ENCODE data around the gene BTN1A1.

DNA sequence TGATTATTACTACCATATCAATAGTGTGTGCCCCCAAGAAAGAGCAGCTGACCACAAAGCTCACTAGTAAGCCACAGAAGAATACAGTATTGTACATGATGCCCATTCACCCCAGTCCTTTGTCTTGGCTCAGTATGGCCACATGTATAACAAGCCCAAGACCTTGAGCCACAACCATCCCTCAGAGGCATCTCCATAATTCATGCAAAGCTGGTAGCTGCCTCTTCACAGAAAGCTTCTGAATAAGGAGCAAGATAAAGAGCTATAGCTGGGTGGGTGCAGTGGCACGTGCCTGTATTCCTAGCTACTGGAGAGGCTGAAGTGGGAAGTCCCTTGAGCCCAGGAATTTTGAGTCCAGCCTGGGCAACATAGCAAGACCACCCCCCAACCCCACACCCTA is 4.8 kb upstream of the BTN1A1 start:
- TF ChIP-seq, protein P1, sequence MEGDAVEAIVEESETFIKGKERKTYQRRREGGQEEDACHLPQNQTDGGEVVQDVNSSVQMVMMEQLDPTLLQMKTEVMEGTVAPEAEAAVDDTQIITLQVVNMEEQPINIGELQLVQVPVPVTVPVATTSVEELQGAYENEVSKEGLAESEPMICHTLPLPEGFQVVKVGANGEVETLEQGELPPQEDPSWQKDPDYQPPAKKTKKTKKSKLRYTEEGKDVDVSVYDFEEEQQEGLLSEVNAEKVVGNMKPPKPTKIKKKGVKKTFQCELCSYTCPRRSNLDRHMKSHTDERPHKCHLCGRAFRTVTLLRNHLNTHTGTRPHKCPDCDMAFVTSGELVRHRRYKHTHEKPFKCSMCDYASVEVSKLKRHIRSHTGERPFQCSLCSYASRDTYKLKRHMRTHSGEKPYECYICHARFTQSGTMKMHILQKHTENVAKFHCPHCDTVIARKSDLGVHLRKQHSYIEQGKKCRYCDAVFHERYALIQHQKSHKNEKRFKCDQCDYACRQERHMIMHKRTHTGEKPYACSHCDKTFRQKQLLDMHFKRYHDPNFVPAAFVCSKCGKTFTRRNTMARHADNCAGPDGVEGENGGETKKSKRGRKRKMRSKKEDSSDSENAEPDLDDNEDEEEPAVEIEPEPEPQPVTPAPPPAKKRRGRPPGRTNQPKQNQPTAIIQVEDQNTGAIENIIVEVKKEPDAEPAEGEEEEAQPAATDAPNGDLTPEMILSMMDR (IDR thresholded peaks at IDR 0.05) = no peak
- TF ChIP-seq POLR2A (IDR thresholded peaks at IDR 0.05) (no peak), EP300 (IDR thresholded peaks at IDR 0.05) (no peak), POLR2AphosphoS5 (IDR thresholded peaks at IDR 0.05) (no peak)
